Ovary (tissue), 9 donors: ENCODE data around the gene FGF9. TPM values are rescaled to one million over a fixed set of nuclear protein-coding genes. Genes with fewer than 3 reads are reported as not detected.

Experiments
- DNase-seq, 5 donors: peaks; one replicate each; pipeline ENCODE4 v3.0.0-alpha.2; 2019 to 2020
- H3K27ac ChIP-seq, 2 donors: fragments of 200-600 bp; one replicate each; pipeline versions ENCODE4 v1.5.1 to v1.8.0; 2019 to 2022
- H3K27me3 ChIP-seq: fragments of 200-600 bp; one replicate; pipeline ENCODE4 v1.8.0; 2022
- H3K36me3 ChIP-seq: fragments of 200-600 bp; sonication (generic); one replicate; pipeline ENCODE4 v1.5.1; 2019
- H3K4me1 ChIP-seq: one replicate; pipeline ENCODE4 v1.8.1; 2013; ENCODE audit warnings: mild to moderate bottlenecking, moderate library complexity; ENCODE audit not compliant: insufficient read depth
- H3K4me3 ChIP-seq: fragments of 200-600 bp; sonication (generic); one replicate; pipeline ENCODE4 v1.5.1; 2017
- H3K9me3 ChIP-seq, 2 donors: fragments of 200-600 bp in 1 of 2; sonication (generic) in 1 of 2; one replicate each; pipeline versions ENCODE4 v1.5.1 to v1.8.1; 2013 to 2019; ENCODE audit warnings: mild to moderate bottlenecking in 1 of 2, moderate library complexity in 1 of 2
- CTCF ChIP-seq, 3 donors: fragments of 450-650 bp in 2 of 3; fragments of 200-600 bp in 1 of 3; IDR thresholded peaks; one replicate each; pipeline versions ENCODE4 v1.5.1 to v1.8.0; 2016 to 2022; ENCODE audit warnings: antibody characterized with exemption in 3 of 3, mild to moderate bottlenecking in 1 of 3
- EP300 ChIP-seq: sonication (generic); formaldehyde crosslinking; IDR thresholded peaks from one replicate; pipeline ENCODE4 v1.6.1; 2017; ENCODE audit warnings: antibody characterized with exemption
- POLR2A ChIP-seq: fragments of 450-650 bp; IDR thresholded peaks from one replicate; pipeline ENCODE4 v1.6.1; 2017; ENCODE audit warnings: antibody characterized with exemption, mild to moderate bottlenecking, moderate library complexity
- WGBS, 3 donors: extraction: QIAGEN DNeasy Blood & Tissue Kit in 1 of 3; methylation state at CpG; one replicate each; pipeline versions ENCODE4 v1.1.5 to v1.1.7; 2013 to 2017; 5-methylcytosine and 5-hydroxymethylcytosine counted together
- intact Hi-C, 4 donors: fragments of 100-400 bp; cut with DNase I; formaldehyde crosslinking; loops; one replicate each; pipeline versions ENCODE4 v1.11.0 to v1.15.1; 2022 to 2023
- polyA plus RNA-seq, 2 donors: library from polyadenylated mRNA; stranded (reverse); fragments of 200-250 nt in 1 of 2; fragments of 350-450 nt in 1 of 2; fragmentation: Illumina TruSeq in 1 of 2; extraction: RNeasy Lipid Tissue Mini Kit (QIAGEN cat#74804) in 1 of 2; gene quantifications; one replicate each; pipeline ENCODE4 v1.2.3, GENCODE V29; 2013 to 2014
- total RNA-seq, 7 donors: library from RNA; depleted of rRNA in 2 of 7; stranded (reverse); fragments of >200 nt in 2 of 7; fragmentation: NEBNext Ultra II Directional in 3 of 7; extraction: Animal tissue kit (Norgen Biotek cat#: 25700) in 3 of 7; gene quantifications; one replicate each; pipeline versions ENCODE4 v1.1.0 to v1.2.4, GENCODE V29; 2016 to 2023
- donor health status: DM: no; HTN: no; CAD: no; lungs with moderate emphysema.
- donor health status: DM: no; HTN: no; CAD: no.
- donor health status: Bipolar disorder and iron deficiency.
- donor health status: DM: yes; HTN: yes; CAD: no.
- donor health status: DM: no; HTN: no; CAD: no.
- donor health status: DM: yes; HTN: yes; CAD: no.

FGF9 gene
- total and polyA plus RNA-seq, 9 donors, result 0.15 to 2.8 (median 0.81) TPM

- Histone ChIP-seq H3K9me3 (no peaks in the 10 kb centered on the region), H3K4me1 (no peaks in the 10 kb centered on the region), H3K36me3 (no peaks in the 10 kb centered on the region), H3K27me3 (no peaks in the 10 kb centered on the region), H3K27ac (no peak overlapping the region), H3K4me3 (no peak overlapping the region)
- no peak for TF ChIP-seq CTCF (IDR thresholded peaks at IDR 0.05)
- no peak for TF ChIP-seq EP300
- no peak for TF ChIP-seq POLR2A
- no peak for DNase-seq
- WGBS, 3 donors, result 81 to 85% (median 83%) methylated on average over 3 of the region's 3 CpGs
- intact Hi-C loops, result no loop called here
Observed at GRCh38 chr13:21707586-21707985, 36.7 kb downstream of the FGF9 start.

- DNase-seq, result no peak
- Histone ChIP-seq H3K4me1 (no peaks in the 10 kb centered on the region), H3K9me3 (no peaks in the 10 kb centered on the region), H3K36me3 (no peaks in the 10 kb centered on the region), H3K4me3 (no peak overlapping the region), H3K27ac (no peak overlapping the region), H3K27me3 (no peaks in the 10 kb centered on the region)
- no peak for TF ChIP-seq POLR2A
- TF ChIP-seq CTCF (IDR thresholded peaks at IDR 0.05), result no peak
- 76 to 89% (median 76%) methylated on average over 1 of the region's 1 CpG for WGBS, 3 donors
- intact Hi-C loops, result no loop called here
Observed at GRCh38 chr13:21709697-21710096, 38.8 kb downstream of the FGF9 start.

GRCh38 chr13:21710163-21710562, 39.3 kb downstream of the FGF9 start:
- Histone ChIP-seq H3K27ac (no peak overlapping the region), H3K4me1 (no peaks in the 10 kb centered on the region), H3K4me3 (no peak overlapping the region), H3K27me3 (no peaks in the 10 kb centered on the region), H3K36me3 (no peaks in the 10 kb centered on the region), H3K9me3 (no peaks in the 10 kb centered on the region)
- WGBS, 3 donors, result 81 to 88% (median 87%) methylated on average over 2 of the region's 2 CpGs
- intact Hi-C loops, result no loop called here
- no peak for TF ChIP-seq CTCF (IDR thresholded peaks at IDR 0.05)
- no peak for TF ChIP-seq EP300
- TF ChIP-seq POLR2A, result no peak
- no peak for DNase-seq

GRCh38 chr13:21717817-21718216, 46.9 kb downstream of the FGF9 start:
- Histone ChIP-seq H3K27me3 (no peaks in the 10 kb centered on the region), H3K27ac (no peak overlapping the region), H3K4me1 (no peaks in the 10 kb centered on the region), H3K36me3 (no peaks in the 10 kb centered on the region), H3K4me3 (no peak overlapping the region), H3K9me3 (no peaks in the 10 kb centered on the region)
- intact Hi-C loops, result no loop called here
- no peak for DNase-seq
- TF ChIP-seq EP300 (no peak), POLR2A (no peak)
- 45 to 69% (median 54%) methylated on average over 4 of the region's 4 CpGs for WGBS, 3 donors

- intact Hi-C loops, result no loop called here
- 50 to 65% (median 62%) methylated on average over 7 of the region's 7 CpGs for WGBS, 3 donors
- H3K4me1 ChIP-seq, result no peaks in the 10 kb centered on the region
Observed at GRCh38 chr13:21719463-21719862, 48.6 kb downstream of the FGF9 start.

More at GRCh38 chr13:21719463-21719862, 48.6 kb downstream of the FGF9 start:
- no peak for DNase-seq
- no peak overlapping the region for H3K4me3 ChIP-seq
- H3K36me3 ChIP-seq, result no peaks in the 10 kb centered on the region
- TF ChIP-seq CTCF (IDR thresholded peaks at IDR 0.05) (no peak), POLR2A (no peak), EP300 (no peak)
- H3K27me3 ChIP-seq, result no peaks in the 10 kb centered on the region
- no peaks in the 10 kb centered on the region for H3K9me3 ChIP-seq
- H3K27ac ChIP-seq, result no peak overlapping the region
